HepG2 (cell line): Measurements from ENCODE around the gene YIF1A. TPM values are rescaled to one million over a fixed set of nuclear protein-coding genes. Genes with fewer than 3 reads are reported as not detected.

Source experiments
- CBX1 ChIP-seq: IDR thresholded peaks from one replicate; pipeline ENCODE4 v1.6.1; 2016; ENCODE audit warnings: antibody characterized with exemption, low read depth
- IKZF1 ChIP-seq: fragments of 450-650 bp; IDR thresholded peaks from 2 replicates; pipeline ENCODE4 v1.7.1; 2016
- MZF1 ChIP-seq: sonication (generic); formaldehyde crosslinking; IDR thresholded peaks from 2 replicates; pipeline ENCODE4 v1.8.1; 2023; ENCODE audit warnings: mild to moderate bottlenecking, missing genetic modification reagents, borderline replicate concordance
- POLR2AphosphoS2 ChIP-seq: IDR thresholded peaks from 2 replicates; pipeline ENCODE4 v1.6.1; 2011; ENCODE audit warnings: low read depth, low read length, improper control_type of control experiment
- U2AF2 ChIP-seq: fragments of 200-400 bp; formaldehyde crosslinking; IDR thresholded peaks from 2 replicates; pipeline ENCODE4 v1.6.1; 2017; ENCODE audit warnings: low read depth, mild to moderate bottlenecking, low read length
- ZKSCAN1 ChIP-seq: fragments of 150-350 bp; IDR thresholded peaks from 2 replicates; pipeline ENCODE4 v1.6.1; 2014; ENCODE audit warnings: low read length
- ZNF317 ChIP-seq: sonication (generic); formaldehyde crosslinking; IDR thresholded peaks from 2 replicates; pipeline ENCODE4 v1.5.0; 2020; ENCODE audit warnings: mild to moderate bottlenecking, missing genetic modification reagents
- ZNF839 ChIP-seq: sonication (generic); formaldehyde crosslinking; IDR thresholded peaks from 2 replicates; pipeline ENCODE4 v1.4.0; 2020; ENCODE audit warnings: missing genetic modification reagents, mild to moderate bottlenecking, borderline replicate concordance
- polyA plus RNA-seq, 8 experiments: library from polyadenylated mRNA; depleted of rRNA in 3 of 8; stranded (reverse) in 7 of 8; unstranded in 1 of 8; fragments of >200 nt; fragmentation: Illumina TruSeq in 4 of 8; extraction: Trizol in 4 of 8; gene quantifications; 2 replicates each; pipeline versions ENCODE4 v1.2.1 to v1.2.3, GENCODE V29; 2011 to 2016; ENCODE audit warnings: low read depth in 4 of 8, missing spikeins in 1 of 8, mixed read lengths in 1 of 8; ENCODE audit not compliant: insufficient read depth in 1 of 8
- total RNA-seq, 5 experiments: library from RNA; depleted of rRNA; stranded (reverse); fragments of >200 nt; fragmentation: Illumina TruSeq; extraction: Trizol; gene quantifications; 2 replicates each; pipeline ENCODE4 v1.2.3, GENCODE V29; 2016; ENCODE audit warnings: low read depth in 1 of 5
- TF ChIP-seq, protein P1 (sequence below): sonication (generic); formaldehyde crosslinking; conservative IDR thresholded peaks from 2 replicates; pipeline ENCODE4 v1.4.0; 2020; ENCODE audit warnings: missing genetic modification reagents
- TF ChIP-seq, protein P2 (sequence below): sonication (generic); formaldehyde crosslinking; IDR thresholded peaks from 2 replicates; pipeline ENCODE4 v1.5.1; 2020; ENCODE audit warnings: mild to moderate bottlenecking, missing genetic modification reagents, moderate library complexity
- TF ChIP-seq, protein P3 (sequence below): sonication (generic); formaldehyde crosslinking; IDR thresholded peaks from 2 replicates; pipeline ENCODE4 v1.8.0; 2022; ENCODE audit warnings: missing genetic modification reagents, mild to moderate bottlenecking, borderline replicate concordance
- TF ChIP-seq, protein P4 (sequence below): sonication (generic); formaldehyde crosslinking; IDR thresholded peaks from 2 replicates; pipeline ENCODE4 v1.4.0; 2020; ENCODE audit warnings: mild to moderate bottlenecking, missing genetic modification reagents

The YIF1A gene
- total and polyA plus RNA-seq, 2 of the 13 experiments (the other 11 are each of a cell fraction or from before 2014, with no cell fraction given) = 133 to 145 TPM

DNA sequence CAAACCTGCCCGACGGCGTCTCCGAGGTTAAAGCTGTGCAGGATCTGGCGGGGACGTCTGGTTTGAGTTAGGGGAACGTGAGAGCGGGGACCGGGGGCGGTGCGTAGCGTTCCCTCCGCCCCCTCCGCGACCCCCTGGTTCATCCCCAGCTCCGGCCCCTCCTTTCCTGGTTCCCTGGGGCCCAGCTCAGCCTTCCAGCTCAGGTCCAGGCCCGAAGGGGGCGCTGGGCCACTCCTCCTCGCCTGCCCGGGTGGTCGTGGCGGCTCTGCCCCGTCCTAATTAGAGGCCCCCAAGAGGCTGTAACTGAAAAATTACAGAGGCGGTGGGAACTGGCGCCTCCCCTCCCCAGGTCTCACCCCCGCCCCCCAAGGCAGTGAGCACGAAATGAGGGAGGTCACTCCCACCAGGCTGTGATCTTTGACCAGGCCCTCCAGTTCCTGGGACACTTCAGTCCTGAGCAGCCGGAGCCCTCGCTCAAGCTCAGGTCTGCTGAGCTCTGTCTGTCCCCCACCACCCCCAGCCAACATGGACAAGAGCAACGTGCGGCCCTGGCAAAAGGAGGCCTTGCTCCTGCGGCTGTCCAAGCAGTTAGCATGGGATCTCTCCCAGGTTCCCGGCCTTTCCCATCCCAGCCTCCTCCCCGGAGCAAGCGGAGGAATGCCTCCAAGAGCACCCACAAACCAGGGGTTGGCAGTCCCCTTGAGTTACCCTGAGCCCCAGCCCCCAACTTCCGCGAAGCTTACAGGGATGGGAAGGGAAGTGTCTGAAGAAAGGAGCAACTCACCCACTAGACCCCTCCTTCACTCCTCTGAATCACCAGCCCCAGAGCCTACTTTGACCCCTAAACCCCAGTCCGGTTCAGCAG lies 24.6 kb upstream of the YIF1A start (continued):
- TF ChIP-seq, protein P1, sequence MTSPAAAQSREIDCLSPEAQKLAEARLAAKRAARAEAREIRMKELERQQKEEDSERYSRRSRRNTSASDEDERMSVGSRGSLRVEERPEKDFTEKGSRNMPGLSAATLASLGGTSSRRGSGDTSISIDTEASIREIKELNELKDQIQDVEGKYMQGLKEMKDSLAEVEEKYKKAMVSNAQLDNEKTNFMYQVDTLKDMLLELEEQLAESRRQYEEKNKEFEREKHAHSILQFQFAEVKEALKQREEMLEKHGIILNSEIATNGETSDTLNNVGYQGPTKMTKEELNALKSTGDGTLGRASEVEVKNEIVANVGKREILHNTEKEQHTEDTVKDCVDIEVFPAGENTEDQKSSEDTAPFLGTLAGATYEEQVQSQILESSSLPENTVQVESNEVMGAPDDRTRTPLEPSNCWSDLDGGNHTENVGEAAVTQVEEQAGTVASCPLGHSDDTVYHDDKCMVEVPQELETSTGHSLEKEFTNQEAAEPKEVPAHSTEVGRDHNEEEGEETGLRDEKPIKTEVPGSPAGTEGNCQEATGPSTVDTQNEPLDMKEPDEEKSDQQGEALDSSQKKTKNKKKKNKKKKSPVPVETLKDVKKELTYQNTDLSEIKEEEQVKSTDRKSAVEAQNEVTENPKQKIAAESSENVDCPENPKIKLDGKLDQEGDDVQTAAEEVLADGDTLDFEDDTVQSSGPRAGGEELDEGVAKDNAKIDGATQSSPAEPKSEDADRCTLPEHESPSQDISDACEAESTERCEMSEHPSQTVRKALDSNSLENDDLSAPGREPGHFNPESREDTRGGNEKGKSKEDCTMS (CRISPR knock-in tag) = no peak
- TF ChIP-seq MZF1 (CRISPR knock-in tag) (no peak), IKZF1 (no peak), ZNF317 (CRISPR knock-in tag) (no peak), CBX1 (no peak), U2AF2 (no peak), ZNF839 (CRISPR knock-in tag) (no peak), POLR2AphosphoS2 (no peak), ZKSCAN1 (no peak)
- TF ChIP-seq, protein P2, sequence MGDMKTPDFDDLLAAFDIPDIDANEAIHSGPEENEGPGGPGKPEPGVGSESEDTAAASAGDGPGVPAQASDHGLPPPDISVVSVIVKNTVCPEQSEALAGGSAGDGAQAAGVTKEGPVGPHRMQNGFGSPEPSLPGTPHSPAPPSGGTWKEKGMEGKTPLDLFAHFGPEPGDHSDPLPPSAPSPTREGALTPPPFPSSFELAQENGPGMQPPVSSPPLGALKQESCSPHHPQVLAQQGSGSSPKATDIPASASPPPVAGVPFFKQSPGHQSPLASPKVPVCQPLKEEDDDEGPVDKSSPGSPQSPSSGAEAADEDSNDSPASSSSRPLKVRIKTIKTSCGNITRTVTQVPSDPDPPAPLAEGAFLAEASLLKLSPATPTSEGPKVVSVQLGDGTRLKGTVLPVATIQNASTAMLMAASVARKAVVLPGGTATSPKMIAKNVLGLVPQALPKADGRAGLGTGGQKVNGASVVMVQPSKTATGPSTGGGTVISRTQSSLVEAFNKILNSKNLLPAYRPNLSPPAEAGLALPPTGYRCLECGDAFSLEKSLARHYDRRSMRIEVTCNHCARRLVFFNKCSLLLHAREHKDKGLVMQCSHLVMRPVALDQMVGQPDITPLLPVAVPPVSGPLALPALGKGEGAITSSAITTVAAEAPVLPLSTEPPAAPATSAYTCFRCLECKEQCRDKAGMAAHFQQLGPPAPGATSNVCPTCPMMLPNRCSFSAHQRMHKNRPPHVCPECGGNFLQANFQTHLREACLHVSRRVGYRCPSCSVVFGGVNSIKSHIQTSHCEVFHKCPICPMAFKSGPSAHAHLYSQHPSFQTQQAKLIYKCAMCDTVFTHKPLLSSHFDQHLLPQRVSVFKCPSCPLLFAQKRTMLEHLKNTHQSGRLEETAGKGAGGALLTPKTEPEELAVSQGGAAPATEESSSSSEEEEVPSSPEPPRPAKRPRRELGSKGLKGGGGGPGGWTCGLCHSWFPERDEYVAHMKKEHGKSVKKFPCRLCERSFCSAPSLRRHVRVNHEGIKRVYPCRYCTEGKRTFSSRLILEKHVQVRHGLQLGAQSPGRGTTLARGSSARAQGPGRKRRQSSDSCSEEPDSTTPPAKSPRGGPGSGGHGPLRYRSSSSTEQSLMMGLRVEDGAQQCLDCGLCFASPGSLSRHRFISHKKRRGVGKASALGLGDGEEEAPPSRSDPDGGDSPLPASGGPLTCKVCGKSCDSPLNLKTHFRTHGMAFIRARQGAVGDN (CRISPR knock-in tag) = peak; percentile 80
- TF ChIP-seq, protein P3, sequence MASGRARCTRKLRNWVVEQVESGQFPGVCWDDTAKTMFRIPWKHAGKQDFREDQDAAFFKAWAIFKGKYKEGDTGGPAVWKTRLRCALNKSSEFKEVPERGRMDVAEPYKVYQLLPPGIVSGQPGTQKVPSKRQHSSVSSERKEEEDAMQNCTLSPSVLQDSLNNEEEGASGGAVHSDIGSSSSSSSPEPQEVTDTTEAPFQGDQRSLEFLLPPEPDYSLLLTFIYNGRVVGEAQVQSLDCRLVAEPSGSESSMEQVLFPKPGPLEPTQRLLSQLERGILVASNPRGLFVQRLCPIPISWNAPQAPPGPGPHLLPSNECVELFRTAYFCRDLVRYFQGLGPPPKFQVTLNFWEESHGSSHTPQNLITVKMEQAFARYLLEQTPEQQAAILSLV = no peak; the same call in 1 of the 2 replicates
- TF ChIP-seq, protein P4, sequence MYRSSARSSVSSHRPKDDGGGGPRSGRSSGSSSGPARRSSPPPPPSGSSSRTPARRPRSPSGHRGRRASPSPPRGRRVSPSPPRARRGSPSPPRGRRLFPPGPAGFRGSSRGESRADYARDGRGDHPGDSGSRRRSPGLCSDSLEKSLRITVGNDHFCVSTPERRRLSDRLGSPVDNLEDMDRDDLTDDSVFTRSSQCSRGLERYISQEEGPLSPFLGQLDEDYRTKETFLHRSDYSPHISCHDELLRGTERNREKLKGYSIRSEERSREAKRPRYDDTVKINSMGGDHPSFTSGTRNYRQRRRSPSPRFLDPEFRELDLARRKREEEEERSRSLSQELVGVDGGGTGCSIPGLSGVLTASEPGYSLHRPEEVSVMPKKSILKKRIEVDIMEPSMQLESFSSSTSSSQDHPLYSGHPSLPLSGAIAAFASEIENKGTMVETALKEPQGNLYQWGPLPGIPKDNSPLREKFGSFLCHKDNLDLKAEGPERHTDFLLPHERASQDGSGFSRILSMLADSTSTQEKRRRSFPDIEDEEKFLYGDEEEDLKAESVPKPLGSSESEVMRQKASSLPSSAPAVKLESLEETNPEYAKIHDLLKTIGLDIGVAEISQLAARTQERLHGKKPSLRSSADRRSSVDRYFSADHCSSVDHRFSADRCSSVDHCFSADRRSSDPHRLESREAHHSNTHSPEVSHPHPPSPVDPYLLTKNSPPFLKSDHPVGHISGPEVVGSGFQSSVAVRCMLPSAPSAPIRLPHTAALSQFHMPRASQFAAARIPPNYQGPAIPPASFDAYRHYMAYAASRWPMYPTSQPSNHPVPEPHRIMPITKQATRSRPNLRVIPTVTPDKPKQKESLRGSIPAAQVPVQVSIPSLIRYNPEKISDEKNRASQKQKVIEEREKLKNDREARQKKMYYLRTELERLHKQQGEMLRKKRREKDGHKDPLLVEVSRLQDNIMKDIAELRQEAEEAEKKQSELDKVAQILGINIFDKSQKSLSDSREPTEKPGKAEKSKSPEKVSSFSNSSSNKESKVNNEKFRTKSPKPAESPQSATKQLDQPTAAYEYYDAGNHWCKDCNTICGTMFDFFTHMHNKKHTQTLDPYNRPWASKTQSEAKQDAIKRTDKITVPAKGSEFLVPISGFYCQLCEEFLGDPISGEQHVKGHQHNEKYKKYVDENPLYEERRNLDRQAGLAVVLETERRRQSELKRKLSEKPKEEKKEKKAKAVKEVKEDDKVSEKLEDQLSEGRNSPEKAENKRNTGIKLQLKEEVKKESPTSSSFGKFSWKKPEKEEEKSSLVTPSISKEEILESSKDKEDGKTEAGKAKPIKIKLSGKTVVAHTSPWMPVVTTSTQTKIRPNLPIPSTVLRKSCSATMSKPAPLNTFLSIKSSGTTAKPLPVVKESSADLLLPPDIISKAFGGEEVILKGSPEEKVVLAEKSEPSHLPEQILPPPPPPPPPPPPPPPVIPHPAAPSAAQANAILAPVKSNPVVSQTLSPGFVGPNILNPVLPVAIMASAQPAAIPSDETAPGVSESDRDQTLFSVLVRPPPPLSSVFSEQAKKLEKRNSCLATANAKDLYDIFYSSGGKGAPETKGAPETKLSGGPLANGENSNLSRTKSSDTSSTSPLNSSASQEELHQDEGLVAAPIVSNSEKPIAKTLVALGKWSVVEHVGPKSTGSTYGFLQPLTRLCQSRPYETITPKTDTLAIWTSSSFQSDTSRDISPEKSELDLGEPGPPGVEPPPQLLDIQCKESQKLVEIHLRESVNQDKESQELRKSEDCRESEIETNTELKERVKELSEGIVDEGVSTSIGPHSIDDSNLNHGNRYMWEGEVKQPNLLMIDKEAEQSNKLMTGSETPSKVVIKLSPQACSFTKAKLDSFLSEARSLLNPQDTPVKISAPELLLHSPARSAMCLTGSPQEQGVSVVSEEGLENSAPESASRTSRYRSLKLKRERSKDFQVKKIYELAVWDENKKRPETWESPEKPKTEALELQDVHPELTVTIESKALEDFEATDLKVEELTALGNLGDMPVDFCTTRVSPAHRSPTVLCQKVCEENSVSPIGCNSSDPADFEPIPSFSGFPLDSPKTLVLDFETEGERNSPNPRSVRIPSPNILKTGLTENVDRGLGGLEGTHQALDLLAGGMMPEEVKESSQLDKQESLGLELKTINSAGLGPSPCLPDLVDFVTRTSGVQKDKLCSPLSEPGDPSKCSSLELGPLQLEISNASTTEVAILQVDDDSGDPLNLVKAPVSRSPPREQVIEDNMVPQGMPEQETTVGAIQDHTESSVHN (CRISPR knock-in tag) = no peak
